Heart right ventricle (tissue), 16 donors: ENCODE data around the gene MGAT5. TPM values are rescaled to one million over a fixed set of nuclear protein-coding genes. Genes with fewer than 3 reads are reported as not detected.
A peak's percentile ranks its signal among the peaks of the same experiment; 100 is the strongest.

ENCODE experiments used
- ATAC-seq, 8 donors: fragments of 200-7000 bp; cut with Tn5 transposase; one replicate each; pipeline ENCODE4 v1.9.1; 2020; ENCODE audit warnings: mild to moderate bottlenecking in 8 of 8, moderate library complexity in 8 of 8, moderate number of reproducible peaks in 1 of 8
- DNase-seq, 2 donors: peaks; one replicate each; pipeline ENCODE4 v3.0.0-alpha.2; 2020
- H3K27ac ChIP-seq, 10 donors: fragments of 200-600 bp; sonication (generic) in 2 of 10; one replicate each; pipeline versions ENCODE4 v1.5.0 to v1.8.0; 2020 to 2022; ENCODE audit warnings: mild to moderate bottlenecking in 3 of 10
- H3K27me3 ChIP-seq, 7 donors: fragments of 200-600 bp; one replicate each; pipeline ENCODE4 v1.8.0; 2021 to 2022; ENCODE audit warnings: mild to moderate bottlenecking in 2 of 7
- H3K36me3 ChIP-seq, 9 donors: fragments of 200-600 bp; sonication (generic) in 1 of 9; one replicate each; pipeline versions ENCODE4 v1.5.0 to v1.8.0; 2020 to 2022; ENCODE audit warnings: mild to moderate bottlenecking in 2 of 9
- H3K4me1 ChIP-seq, 9 donors: fragments of 200-600 bp; sonication (generic) in 1 of 9; one replicate each; pipeline versions ENCODE4 v1.5.0 to v1.8.0; 2020 to 2022; ENCODE audit warnings: mild to moderate bottlenecking in 4 of 9
- H3K4me3 ChIP-seq, 10 donors: fragments of 200-600 bp; sonication (generic) in 2 of 10; one replicate each; pipeline versions ENCODE4 v1.5.0 to v1.8.0; 2020 to 2022; ENCODE audit warnings: mild to moderate bottlenecking in 7 of 10, moderate library complexity in 2 of 10
- H3K9me3 ChIP-seq, 11 donors: fragments of 200-600 bp in 10 of 11; sonication (generic) in 2 of 11; one replicate each; pipeline versions ENCODE4 v1.5.0 to v1.8.0; 2013 to 2022; ENCODE audit warnings: mild to moderate bottlenecking in 2 of 11, control low read depth in 1 of 11, moderate library complexity in 1 of 11
- CTCF ChIP-seq, 9 donors: fragments of 200-600 bp; sonication (generic) in 2 of 9; IDR thresholded peaks; one replicate each; pipeline versions ENCODE4 v1.5.0 to v1.8.0; 2021 to 2022; ENCODE audit warnings: antibody characterized with exemption in 9 of 9, mild to moderate bottlenecking in 5 of 9, moderate library complexity in 1 of 9
- WGBS, 2 donors: extraction: QIAGEN DNeasy Blood & Tissue Kit; methylation state at CpG; one replicate each; pipeline ENCODE4 v1.1.7; 2013; ENCODE audit warnings: inconsistent platforms in 1 of 2; 5-methylcytosine and 5-hydroxymethylcytosine counted together
- intact Hi-C, 10 donors: fragments of 100-400 bp; cut with DNase I; formaldehyde crosslinking; loops; one replicate each; pipeline versions ENCODE4 v1.11.1 to v1.14.2; 2022
- polyA plus RNA-seq, 2 donors: library from polyadenylated mRNA; stranded (reverse); fragments of 200-250 nt; gene quantifications; one replicate each; pipeline ENCODE4 v1.2.3, GENCODE V29; 2013
- total RNA-seq, 10 donors: library from RNA; stranded (reverse); fragmentation: NEBNext Ultra II Directional in 3 of 10; extraction: Animal tissue kit (Norgen Biotek cat#: 25700) in 3 of 10; gene quantifications; one replicate each; pipeline versions ENCODE4 v1.2.1 to v1.2.4, GENCODE V29; 2021 to 2023
- donor health status: Arrhythmogenic right ventricular cardiomyopathy.
- donor health status: ischemic (EF 13 %, LVEDD 7.1; RV severe dilation, severe dysfunction).
- donor health status: healthy with polysubstance abuse.
- donor health status: DM: no; HTN: yes; CAD: no.
- donor health status: DM: no; HTN: no; CAD: no.
- donor health status: ischemic (EF 25% LVEDD 6.9; RV normal size, moderate dysfunction).
- donor health status: ischemic (EF 25% LVEDD 5.7; RV mildly dilated, moderate dysfunction).
- donor health status: healthy.
- donor health status: DM: yes; HTN: yes; CAD: no.
- donor health status: Ischemic cardiomyopathy.
- donor health status: ischemic (EF 35%, LVEDD 5.7; RV mildly dilated, moderate dysfunction).
- donor health status: nonischemic (EF 11% LVEDD 7.7; RV severe dilation, severe dysfunction).
- donor health status: DM: yes; HTN: yes; CAD: no.
- donor health status: PGD.
- donor health status: ischemic (EF 29% LVEDD 5.4; RV normal size, mild dysfunction).
- donor health status: nonischemic (EF 23%, LVEDD 6.1; RV moderate dilation, normal function).

The MGAT5 gene
- total and polyA plus RNA-seq, 12 donors = 6.4 to 111 (median 92.2) TPM

GRCh38 chr2:134408386-134408785 is 154.5 kb downstream of the MGAT5 start:
- intact Hi-C loops = loop anchor here in 1 of 10 donors (5.0 kb wide), 1 partner anchor 521 kb away; no protein-coding TSS in a partner anchor
- H3K27me3 ChIP-seq = no peaks in the 10 kb centered on the region
- 60 to 76% methylated on average over 3 of the region's 3 CpGs for WGBS, 2 donors

GRCh38 chr2:134408791-134409190 is 154.9 kb downstream of the MGAT5 start:
- Histone ChIP-seq H3K4me1 (peaks cover 12 to 73% (median 44%) of the 10 kb centered on the region in 9 donors), H3K9me3 (no peaks in the 10 kb centered on the region), H3K4me3 (no peak overlapping the region), H3K36me3 (peaks cover 0 to 37% (median 4%) of the 10 kb centered on the region in 9 donors), H3K27ac (peak overlapping the region in 3 of 10 donors; percentile 26 to 62 (median 55)), H3K27me3 (no peaks in the 10 kb centered on the region)
- TF ChIP-seq CTCF (IDR thresholded peaks at IDR 0.05) = no peak
- ATAC-seq (no peak), DNase-seq (no peak)
- intact Hi-C loops = loop anchor here in 1 of 10 donors (5.0 kb wide), 1 partner anchor 521 kb away; no protein-coding TSS in a partner anchor
- 56 to 69% methylated on average over 3 of the region's 3 CpGs for WGBS, 2 donors

More at GRCh38 chr2:134408386-134408785, 154.5 kb downstream of the MGAT5 start:
- Histone ChIP-seq H3K4me3 (no peak overlapping the region), H3K4me1 (peaks cover 12 to 76% (median 47%) of the 10 kb centered on the region in 9 donors), H3K36me3 (peaks cover 0 to 37% (median 8%) of the 10 kb centered on the region in 9 donors), H3K27ac (peak overlapping the region in 3 of 10 donors; percentile 26 to 62 (median 55)), H3K9me3 (no peaks in the 10 kb centered on the region)
- ATAC-seq (no peak), DNase-seq (no peak)
- TF ChIP-seq CTCF (IDR thresholded peaks at IDR 0.05) = no peak

- Histone ChIP-seq H3K27ac (peak overlapping the region in 3 of 10 donors; percentile 33 to 70 (median 47)), H3K4me1 (peaks cover 12 to 62% (median 44%) of the 10 kb centered on the region in 9 donors), H3K9me3 (no peaks in the 10 kb centered on the region), H3K36me3 (peaks cover 0 to 40% (median 0%) of the 10 kb centered on the region in 9 donors), H3K4me3 (no peak overlapping the region), H3K27me3 (no peaks in the 10 kb centered on the region)
- no peak for TF ChIP-seq CTCF (IDR thresholded peaks at IDR 0.05)
- intact Hi-C loops = loop anchor here in 9 of 10 donors (2.0 to 10.0 kb wide), 10 partner anchors 33 to 525 kb away; no protein-coding TSS in a partner anchor
- DNase-seq = no peak
- ATAC-seq = no peak
- WGBS, 2 donors = 90 to 95% methylated on average over 2 of the region's 2 CpGs
These were observed 156.1 kb downstream of the MGAT5 start for GRCh38 chr2:134410006-134410405.

DNA sequence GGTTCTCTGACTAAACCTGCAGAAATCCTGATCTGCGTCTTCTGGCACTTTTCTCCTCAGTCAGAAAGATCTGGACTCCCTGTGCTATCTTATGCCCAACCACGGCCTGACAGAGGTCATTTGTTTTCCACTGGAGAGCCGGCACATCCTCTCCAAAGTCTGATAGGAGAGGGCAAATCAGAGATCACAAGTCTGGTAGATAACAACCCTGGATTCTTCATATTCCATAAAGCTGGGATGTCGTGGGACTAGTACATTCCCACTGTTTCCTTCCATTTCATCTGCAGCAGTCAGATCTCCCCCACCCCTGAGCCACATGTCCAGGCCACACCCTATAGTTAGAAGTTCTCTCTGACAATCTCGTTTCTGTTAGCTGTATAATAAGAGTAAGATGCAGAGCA is 157.0 kb downstream of the MGAT5 start:
- Histone ChIP-seq H3K4me3 (no peak overlapping the region), H3K27me3 (no peaks in the 10 kb centered on the region), H3K36me3 (peaks cover 0 to 41% (median 0%) of the 10 kb centered on the region in 9 donors), H3K4me1 (peaks cover 12 to 54% (median 44%) of the 10 kb centered on the region in 9 donors), H3K27ac (peak overlapping the region in 8 of 10 donors; percentile 20 to 70 (median 49)), H3K9me3 (no peaks in the 10 kb centered on the region)
- ATAC-seq (peak in 5 of 8 donors; percentile 48 to 56 (median 53)), DNase-seq (no peak)
- WGBS, 2 donors = 16 to 36% methylated on average over 5 of the region's 5 CpGs
- intact Hi-C loops = loop anchor here in 9 of 10 donors (2.0 to 10.0 kb wide), 10 partner anchors 34 to 526 kb away; no protein-coding TSS in a partner anchor
- TF ChIP-seq CTCF (IDR thresholded peaks at IDR 0.05) = no peak
